GM20431 (cell line): Measurements from ENCODE around the gene MYLK.

Experiments used
- in situ Hi-C: fragments of 300-500 bp; cut with MseI, MboI; formaldehyde crosslinking; loops from one replicate; pipeline ENCODE4 v1.15.0; 2020; ENCODE audit warnings: low sequenced_read_pairs; ENCODE audit not compliant: unreplicated experiment

MYLK gene

DNA sequence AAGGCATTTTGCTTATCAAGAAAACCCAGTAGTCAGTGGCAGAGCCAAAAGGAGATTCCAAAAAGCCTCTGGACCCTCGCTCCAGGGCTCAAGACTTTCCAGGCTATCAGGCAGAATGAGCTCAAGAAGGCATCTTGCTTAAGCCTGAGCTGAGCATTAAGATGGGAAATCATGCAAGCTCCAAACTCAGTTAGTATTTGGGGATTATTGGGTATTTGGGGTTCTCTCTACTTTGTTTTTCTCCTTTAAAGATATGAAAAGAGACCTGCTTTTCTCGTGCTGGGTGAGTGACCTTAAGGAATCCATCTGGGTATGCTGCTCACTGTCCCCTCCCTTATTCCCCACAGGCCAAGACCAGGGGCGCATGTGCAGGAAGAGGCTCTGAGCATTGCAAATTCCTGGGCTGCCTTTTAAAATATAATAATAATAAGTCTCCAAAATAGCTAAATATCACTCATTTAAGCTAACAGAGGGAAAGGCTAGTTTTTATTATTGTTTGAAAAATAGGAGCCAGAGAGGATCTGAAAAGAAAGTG, 223.9 kb downstream of the MYLK start:
- in situ Hi-C loops = no loop called here

DNA sequence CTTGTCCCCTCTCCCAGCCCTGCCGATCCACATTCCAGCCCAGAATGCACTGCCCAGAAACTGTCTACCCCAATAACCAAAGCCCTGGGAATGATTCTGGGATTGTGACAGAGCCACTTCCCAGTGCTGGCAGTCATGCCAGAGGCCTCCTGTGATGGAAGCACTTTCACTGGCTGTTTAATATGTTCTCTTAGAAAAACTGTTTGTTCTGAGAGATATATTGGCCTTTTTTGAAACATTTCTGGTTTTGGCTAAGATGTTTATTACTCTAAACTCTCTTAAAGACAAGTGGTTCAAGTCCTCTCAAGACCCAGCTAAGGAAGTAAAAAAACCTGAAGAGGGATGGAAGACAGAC, 225.3 kb downstream of the MYLK start:
- in situ Hi-C loops = no loop called here

DNA sequence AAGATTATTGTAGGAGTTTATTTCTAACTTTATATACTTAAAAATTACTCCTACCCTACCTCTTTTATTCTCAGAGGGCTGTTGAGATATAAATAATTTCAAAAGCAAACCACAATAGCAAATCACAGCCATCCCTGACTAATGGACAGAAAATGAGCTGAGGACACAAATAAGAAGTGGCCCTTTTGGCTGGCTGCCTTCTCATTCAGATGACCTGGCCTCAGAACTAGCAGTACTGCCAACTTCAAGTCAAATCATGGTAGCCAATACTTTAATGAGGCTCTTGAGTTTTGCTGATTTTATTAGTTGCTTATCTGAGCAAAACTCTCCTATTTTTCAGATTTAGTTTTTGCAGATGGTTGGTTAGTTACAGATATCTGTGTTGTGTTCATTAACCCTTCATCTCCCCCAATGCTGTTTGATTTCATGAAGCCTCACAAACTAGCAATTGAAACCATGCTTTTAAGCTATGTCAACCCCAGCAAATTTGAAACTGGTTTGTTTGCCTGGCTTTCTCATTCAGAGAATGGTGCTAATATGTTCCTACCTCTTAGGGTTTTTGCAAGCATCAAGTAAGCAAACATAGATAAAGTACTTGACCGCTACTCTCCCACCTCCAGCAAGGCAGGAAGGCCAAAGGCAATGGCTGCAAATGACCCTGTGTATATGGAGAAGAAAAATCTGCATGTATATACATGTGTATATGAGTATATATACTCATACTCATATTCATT, 225.8 kb downstream of the MYLK start:
- in situ Hi-C loops = no loop called here

DNA sequence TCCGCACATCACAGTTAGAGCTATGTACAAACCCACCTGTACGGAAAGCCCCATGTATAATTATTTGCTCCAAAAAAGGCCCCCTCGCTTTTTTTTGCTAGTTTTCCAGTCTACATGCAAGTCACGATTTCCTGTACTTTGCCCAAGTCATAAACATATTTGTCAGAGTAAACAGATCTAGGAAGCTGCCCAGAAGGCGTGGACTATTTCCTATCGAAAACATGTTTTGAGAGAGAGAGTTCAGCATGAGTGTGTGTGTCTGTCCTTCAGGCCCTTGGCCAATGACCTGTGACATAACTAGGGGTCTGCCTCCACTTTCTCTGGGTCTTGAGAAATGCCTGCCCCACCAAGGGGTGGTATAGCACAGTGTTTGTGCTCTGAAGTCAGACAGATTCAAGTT, 226.6 kb downstream of the MYLK start:
- in situ Hi-C loops = no loop called here

DNA sequence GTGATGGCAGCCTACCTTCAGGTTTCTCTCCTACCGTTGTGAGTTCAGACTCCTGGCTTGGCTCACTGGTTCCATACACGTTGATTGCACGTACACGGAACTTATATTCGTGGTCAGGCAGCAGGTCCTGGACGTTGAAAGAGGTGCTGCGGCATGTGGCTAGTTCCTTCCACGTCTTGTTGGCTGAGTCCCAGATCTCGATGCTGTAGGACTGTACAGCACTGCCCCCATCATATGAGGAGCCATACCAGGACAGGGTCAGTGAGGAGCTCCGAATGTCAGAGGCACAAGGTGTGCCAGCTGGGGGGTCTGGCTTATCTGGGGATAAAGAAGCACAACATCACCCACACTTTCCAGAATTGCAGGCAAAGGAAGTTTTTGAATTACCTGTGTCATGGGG, 227.0 kb downstream of the MYLK start:
- in situ Hi-C loops = no loop called here

GRCh38 chr3:123656691-123657090, 227.4 kb downstream of the MYLK start:
- in situ Hi-C loops = no loop called here

DNA sequence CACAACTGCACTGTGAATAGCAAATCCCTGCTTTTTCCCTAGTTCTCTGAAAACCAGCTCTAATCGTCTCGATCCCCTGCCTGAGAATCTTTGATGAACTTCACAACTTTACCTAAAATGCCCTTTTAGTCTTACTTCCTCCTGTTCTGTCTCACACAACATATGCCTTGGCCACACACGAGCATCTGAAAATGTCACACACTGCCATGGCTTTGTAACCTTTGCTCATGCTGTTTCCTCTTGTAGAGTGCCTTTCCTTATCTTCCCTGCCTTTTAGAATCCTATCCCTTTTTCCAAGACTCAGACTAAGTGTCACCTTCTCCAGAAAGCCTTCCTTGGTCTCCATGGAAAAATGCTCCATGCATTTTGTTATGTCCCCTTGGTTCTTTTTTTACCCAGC, 227.9 kb downstream of the MYLK start:
- in situ Hi-C loops = no loop called here

GRCh38 chr3:123655400-123655799, 228.7 kb downstream of the MYLK start:
- in situ Hi-C loops = no loop called here

- in situ Hi-C loops = no loop called here
Measured at GRCh38 chr3:123653221-123653682, 230.9 kb downstream of the MYLK start.

DNA sequence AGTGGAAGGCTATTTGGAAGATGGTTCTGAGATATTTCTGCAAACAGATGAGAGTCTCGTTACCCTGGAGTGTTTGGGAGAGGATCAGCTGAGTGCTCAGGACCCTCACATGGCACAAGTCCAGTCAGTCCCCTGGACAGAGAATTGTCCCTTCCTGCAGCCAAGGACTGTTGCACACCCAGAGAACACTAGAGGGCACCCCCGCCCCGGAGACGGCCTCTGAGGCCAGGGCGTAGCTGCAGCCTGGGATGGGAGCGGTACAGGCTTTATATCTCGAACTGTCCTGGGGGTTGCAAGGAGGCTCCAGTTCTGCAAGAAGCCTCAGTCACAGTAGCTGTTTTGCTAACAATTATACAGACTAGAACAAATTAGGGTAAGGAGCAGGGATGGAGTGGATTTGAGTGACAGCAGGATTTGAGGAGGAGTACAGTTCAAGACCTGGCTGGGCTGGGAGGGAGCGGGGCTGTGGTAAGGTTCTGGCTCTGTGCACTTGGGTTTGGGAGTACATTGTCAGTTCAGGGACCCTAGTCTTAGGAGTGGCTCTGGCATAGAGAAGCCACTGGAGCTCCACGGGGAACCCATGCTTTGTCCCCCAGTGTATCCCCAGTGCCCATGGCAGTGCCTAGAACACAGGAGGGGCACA, 231.7 kb downstream of the MYLK start:
- in situ Hi-C loops = no loop called here

GRCh38 chr3:123651449-123652341, 232.4 kb downstream of the MYLK start:
- in situ Hi-C loops = no loop called here

GRCh38 chr3:123650101-123650500, 234.0 kb downstream of the MYLK start:
- in situ Hi-C loops = no loop called here

- in situ Hi-C loops = no loop called here
Measured at GRCh38 chr3:123648696-123649405, 235.3 kb downstream of the MYLK start.

- in situ Hi-C loops = no loop called here
Measured at GRCh38 chr3:123644358-123644757, 239.8 kb downstream of the MYLK start.

DNA sequence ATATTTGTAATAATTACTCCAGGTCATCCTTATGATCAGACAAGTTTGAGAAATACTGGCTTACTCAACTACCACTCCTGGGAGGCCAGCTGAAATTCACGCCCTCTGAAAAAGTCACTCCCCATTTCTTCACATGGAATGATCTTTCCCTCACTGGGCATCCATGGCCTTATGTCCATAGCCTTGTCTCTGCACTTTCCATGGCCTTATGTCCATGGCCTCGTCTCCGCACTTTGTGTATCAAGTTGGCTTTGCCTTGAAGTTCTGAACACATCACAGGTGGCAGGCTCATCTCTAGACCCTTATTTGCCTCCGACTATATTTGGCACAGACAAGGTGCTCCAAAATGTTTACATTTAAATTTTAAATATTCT, 241.2 kb downstream of the MYLK start:
- in situ Hi-C loops = no loop called here

- in situ Hi-C loops = no loop called here
Measured at GRCh38 chr3:123642182-123642956, 241.8 kb downstream of the MYLK start.

DNA sequence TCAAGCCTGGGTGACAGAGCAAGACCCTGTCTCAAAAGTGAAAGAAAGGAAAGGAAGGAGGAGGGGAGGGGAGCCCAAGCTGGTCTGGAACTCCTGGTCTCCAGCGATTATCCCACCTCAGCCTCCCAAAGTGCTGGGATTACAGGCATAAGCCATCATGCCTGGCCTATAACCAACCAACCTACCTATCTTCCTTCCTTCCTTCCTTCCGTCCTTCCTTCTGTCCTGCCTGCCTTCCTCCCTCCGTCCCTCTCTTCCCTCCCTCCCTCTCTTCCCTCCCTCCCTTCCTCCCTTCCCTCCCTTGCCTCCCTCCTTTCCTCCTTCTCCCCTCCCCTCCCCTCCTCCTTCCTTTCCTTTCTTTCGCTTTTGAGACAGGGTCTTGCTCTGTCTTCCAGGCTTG, 242.6 kb downstream of the MYLK start:
- in situ Hi-C loops = no loop called here

- in situ Hi-C loops = no loop called here
Measured at GRCh38 chr3:123640740-123641462, 243.2 kb downstream of the MYLK start.

DNA sequence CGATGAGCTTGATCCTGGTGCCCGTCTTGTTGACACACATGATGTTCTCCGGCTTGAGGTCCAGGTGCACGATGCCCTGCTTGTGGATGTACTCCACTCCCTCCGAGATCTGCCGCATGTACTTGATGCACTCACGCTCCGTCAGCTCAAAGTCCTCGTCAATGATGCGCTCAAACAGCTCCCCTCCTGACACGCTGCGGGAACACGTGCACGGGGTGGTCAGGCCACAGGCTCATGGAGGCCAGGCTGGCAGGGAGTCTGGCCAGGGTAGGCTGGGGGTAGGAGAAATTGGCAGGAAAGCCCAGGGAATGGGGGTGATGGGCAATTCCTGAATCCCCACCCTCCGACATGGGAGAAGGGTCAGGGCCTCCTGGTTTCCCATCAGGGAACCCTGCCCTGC, 243.8 kb downstream of the MYLK start:
- in situ Hi-C loops = no loop called here
